ENCODE results near the gene TCF25.
"Not testable (repeated sequence)": the region's sequence is repeated elsewhere in the genome, so short reads cannot be mapped to it uniquely, and the experiment has no call there.

The TCF25 gene

GRCh38 chr16:89923640-89924296 lies 50.4 kb downstream of the TCF25 start:
- no peak for TF ChIP-seq CTCF (IDR thresholded peaks at IDR 0.05; ENCODE audit: low read length, missing control alignments)
- H3K4me3 ChIP-seq (replicated peaks; ENCODE audit: low read depth, low read length), result peak overlapping the region; percentile 68
- no peak for DNase-seq (ENCODE audit: low read depth)

- peak; percentile 54 for DNase-seq (ENCODE audit: low read depth)
- H3K4me3 ChIP-seq (replicated peaks; ENCODE audit: low read depth, low read length), result peak overlapping the region; percentile 68
- TF ChIP-seq CTCF (IDR thresholded peaks at IDR 0.05; ENCODE audit: low read length, missing control alignments), result no peak
These were observed 51.0 kb downstream of the TCF25 start for GRCh38 chr16:89924297-89924924.

DNA sequence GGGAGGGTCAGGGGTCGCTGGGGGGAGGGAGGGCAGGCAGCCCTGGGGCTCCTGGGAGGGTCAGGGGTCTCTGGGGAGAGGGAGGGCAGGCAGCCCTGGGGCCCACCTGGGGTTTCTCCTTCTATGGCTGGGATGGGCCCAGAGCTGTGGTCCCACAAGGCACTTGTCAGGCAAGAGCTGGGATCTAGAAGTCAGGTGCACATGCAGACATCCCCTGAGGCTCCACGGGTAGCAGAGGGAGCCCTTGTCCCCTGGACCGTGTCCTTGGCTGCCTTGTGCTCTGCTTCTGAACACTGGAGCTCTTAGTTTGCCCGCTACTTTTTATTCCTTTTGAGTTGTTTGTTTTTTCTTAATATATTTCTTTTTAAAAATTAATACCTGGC lies 51.5 kb downstream of the TCF25 start:
- TF ChIP-seq CTCF (IDR thresholded peaks at IDR 0.05; ENCODE audit: low read length, missing control alignments), result no peak
- DNase-seq (ENCODE audit: low read depth), result no peak
- H3K4me3 ChIP-seq (replicated peaks; ENCODE audit: low read depth, low read length), result peak overlapping the region; percentile 68

- peak overlapping the region; percentile 68 for H3K4me3 ChIP-seq (replicated peaks; ENCODE audit: low read depth, low read length)
- no peak for DNase-seq (ENCODE audit: low read depth)
- TF ChIP-seq CTCF (IDR thresholded peaks at IDR 0.05; ENCODE audit: low read length, missing control alignments), result no peak
These were observed 52.2 kb downstream of the TCF25 start for GRCh38 chr16:89925596-89926079.

- no peak for DNase-seq (ENCODE audit: low read depth)
- TF ChIP-seq CTCF (IDR thresholded peaks at IDR 0.05; ENCODE audit: low read length, missing control alignments), result no peak
- no peak overlapping the region for H3K4me3 ChIP-seq (replicated peaks; ENCODE audit: low read depth, low read length)
These were observed 58.0 kb downstream of the TCF25 start for GRCh38 chr16:89931305-89931896.

- no peak overlapping the region for H3K4me3 ChIP-seq (replicated peaks; ENCODE audit: low read depth, low read length)
- TF ChIP-seq CTCF (IDR thresholded peaks at IDR 0.05; ENCODE audit: low read length, missing control alignments), result no peak
- DNase-seq (ENCODE audit: low read depth), result no peak
These were observed 58.6 kb downstream of the TCF25 start for GRCh38 chr16:89931964-89932363.

DNA sequence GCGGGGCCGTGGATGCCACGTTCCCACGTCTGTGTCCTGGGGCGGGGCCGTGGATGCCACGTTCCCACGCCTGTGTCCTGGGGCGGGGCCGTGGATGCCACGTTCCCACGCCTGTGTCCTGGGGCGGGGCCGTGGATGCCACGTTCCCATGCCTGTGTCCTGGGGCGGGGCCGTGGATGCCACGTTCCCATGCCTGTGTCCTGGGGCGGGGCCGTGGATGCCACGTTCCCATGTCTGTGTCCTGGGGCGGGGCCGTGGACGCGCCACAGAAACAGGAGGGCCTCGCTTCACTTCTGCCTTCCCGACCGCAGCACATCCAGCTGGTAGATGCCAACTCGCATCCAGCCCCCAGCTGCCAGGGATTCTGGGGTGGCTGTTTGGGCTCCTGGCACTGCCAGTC lies 60.6 kb downstream of the TCF25 start:
- not testable (repeated sequence) for H3K4me3 ChIP-seq (replicated peaks; ENCODE audit: low read depth, low read length); DNase-seq (ENCODE audit: low read depth)

Data from fibroblast of pulmonary artery (primary cell).